SHP77 (cell line): ENCODE data around the gene GOLPH3.
"Not testable (repeated sequence)": the region's sequence is repeated elsewhere in the genome, so short reads cannot be mapped to it uniquely, and the experiment has no call there.

Source experiments
- DNase-seq, 2 experiments: peaks; one replicate each; lab custom pipeline; 2025; lab: John Stamatoyannopoulos, UW

The GOLPH3 gene

DNA sequence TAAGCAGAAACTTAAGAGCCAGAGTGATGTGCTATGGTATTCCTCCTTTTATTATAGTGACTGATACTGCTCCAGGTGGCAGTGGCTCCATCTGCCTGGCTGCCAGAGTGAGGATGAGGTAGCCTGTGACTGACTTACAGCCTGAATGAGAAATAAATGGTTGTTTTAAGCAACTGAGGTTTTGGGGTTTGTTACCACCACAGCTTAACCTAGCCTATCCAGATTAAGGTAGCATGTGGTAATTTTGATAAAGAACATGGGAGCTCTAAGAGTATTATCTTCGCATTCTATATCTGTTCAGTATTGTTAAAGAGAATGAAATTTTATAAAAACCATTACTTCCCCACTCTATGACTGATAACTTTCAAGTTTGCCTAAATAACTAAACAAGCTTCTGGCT is 39.0 kb downstream of the GOLPH3 start:
- no peak for DNase-seq

DNA sequence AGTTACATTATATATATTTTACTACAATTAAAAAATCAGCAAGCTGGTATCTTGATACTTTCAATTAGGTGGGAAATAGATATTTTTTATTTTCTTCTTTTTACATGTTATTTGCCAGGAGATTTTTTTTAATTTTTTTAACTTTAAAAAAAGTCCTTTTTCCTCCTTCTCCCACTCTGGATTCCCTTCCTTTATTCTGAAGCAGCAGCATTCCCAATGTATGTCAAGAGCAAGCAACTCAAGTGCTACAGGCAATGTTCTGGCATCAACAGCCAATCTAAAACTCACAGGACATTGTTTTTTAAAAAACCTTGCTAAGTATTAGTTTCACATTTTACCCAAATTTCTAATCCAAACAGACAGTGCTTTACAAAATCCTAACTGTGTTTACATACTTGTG is 41.4 kb downstream of the GOLPH3 start:
- no peak for DNase-seq

DNA sequence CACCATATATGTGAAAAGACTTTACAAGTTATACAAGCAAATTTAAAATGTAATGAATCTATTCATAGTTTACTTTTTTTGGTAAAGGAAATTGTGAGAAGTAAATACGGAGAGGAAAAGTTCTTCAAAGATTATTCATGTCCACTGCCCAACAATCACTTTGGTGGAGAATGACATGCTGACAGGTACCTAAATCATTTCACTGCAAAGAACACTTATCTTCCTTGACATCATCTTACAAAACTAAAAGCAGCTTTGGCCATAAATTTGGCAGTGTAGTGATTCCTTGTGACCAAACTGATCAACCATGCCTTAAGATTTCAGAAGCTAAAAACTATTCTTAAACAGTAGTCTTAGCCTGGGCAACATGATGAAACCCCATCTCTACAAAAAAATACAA is 42.5 kb downstream of the GOLPH3 start:
- no peak for DNase-seq

DNA sequence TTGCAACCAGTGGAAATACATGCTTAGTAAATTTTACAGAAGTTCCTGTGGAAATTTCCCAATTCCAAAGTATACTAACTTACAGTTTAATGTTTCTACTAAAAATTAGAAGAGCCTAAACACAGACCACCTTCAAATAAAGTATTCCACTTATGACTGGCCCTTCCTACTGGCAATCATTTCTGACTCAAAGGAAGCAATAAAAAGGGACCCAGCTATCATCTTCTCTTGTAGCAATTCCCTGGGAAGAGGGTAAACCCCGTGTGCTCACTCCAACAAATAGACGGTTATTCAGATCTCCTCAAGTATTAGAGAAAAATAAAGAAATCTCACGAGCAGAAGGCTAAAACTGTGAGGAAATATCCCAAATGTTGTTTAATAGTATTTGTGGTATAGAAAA is 43.3 kb downstream of the GOLPH3 start:
- no peak for DNase-seq

DNA sequence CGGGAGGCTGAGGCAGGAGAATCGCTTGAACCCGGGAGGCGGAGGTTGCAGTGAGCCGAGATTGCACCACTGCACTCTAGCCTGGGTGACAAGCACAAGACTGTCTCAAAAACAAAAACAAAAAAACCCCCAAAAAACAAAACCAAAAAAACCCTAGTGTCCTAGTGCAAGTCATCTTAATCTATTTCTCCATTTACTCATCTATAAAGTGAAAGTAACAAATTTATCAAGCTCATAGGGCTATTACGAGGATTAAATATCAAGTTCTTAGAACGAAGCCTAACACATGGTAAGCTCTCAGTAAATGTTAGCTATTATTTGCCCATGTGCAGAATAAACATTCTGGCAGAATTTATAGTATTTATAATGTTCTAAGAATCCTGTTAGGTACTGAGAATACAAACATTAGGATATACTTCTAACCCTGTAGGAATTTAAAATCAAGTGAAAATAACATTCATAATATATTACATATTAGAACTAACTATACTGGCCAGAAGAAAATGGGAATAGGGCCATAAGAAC is 45.0 kb downstream of the GOLPH3 start:
- no peak for DNase-seq

DNA sequence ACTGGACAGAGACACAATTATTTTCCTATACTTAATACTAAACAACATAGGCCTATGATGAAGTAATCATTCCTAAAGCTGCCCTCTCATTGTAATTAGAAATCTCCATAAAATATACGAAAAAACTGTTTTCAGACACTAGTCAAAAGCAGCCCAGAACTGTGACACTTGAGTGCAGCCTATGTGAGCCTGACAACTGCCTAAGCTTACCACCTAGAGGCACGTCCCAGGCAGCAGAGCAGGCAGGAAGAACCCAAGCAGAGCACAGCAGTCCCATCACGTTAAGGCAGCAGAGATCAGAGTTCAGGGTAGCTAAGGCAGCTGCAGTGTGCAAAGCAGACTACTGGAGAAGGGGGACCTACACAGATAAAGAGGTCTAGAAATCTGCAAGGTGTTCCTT is 46.4 kb downstream of the GOLPH3 start:
- no peak for DNase-seq

DNA sequence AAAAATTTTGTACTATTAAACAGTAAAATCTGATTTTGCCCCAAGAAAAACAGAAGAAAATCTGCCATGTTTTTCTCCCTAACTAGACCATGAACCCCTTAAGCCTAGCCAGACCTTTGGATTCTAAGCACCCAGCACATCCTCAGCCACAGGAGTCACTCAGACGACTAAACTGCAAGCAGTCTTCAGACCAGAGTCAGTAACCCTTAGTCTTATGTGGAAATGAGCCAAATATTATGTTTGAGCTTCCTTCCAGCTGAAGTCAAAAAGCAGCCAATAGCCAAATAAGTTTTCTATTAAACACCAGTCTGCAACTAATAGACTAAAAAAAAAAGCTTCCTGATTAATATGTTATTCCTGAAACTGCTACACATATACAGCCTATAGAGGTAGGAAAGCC is 47.4 kb downstream of the GOLPH3 start:
- no peak for DNase-seq

DNA sequence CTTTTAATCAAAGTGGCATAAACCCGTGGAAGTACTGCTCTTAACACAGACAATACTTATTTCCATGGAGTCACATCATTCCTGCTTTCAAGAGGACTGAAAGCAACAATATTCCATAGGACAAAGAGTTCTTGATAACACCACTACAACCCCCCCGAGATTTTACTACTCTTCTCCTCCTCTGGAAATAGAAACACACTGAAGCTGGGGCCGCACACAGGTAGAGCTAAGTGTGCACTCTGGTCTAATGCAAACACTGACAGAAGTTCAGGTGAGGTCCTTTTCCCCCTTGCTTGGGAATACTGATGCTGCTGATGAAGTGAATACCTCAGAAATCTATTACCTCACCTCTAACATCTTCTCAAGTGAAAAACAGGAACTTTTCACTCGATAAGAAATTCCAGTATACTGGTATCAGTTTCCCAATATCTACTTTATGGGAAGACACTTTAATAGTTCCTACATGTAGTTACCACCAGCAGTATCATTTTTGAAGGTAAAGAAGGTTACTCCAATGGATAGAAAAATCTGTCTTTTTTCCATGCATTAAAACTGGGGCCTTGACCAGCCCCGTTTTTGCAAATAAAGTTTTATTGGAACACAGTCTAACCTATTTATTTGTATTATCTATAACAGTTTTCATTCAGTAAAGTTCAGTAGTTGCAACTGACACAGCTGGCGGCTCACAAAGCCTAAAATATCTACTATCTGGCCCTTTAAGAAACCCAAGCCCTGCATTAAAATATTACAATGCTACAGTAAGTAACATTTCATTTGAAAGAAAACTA is 50.0 kb downstream of the GOLPH3 start:
- no peak for DNase-seq

DNA sequence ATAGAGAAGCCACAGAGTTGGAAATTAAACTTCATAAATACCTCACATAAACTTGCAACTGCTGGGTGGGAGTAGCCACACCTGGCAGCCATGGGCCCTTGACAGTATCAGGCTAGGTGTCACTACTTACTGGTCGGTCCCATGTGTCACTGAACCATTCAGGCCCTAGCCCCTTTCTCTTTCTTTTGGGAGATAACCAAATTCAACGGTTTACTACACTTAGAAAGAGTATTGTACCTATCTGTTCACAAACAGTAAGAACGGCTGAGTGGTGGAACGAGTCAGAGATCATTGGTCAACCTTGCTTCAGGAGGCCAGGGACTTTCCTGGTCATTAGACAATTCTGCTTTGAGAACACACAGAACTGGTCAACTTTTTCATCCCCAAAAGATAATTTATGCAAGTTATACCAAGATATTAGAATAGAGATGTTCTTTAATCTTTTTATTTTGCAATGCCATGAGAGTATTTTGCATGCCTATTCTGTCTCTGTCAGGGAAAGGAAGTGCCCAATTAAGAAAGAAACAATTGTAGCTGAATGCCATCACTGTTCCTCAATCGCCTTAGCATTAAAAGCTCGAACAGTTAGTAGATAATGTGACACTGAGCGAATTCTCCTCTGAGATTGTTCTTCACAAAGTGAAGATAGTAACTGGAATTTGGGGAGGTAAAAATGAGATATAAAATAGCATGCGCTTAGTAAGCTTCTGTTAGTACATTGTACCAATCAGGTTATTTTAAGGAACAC is 50.9 kb downstream of the GOLPH3 start:
- no peak for DNase-seq

DNA sequence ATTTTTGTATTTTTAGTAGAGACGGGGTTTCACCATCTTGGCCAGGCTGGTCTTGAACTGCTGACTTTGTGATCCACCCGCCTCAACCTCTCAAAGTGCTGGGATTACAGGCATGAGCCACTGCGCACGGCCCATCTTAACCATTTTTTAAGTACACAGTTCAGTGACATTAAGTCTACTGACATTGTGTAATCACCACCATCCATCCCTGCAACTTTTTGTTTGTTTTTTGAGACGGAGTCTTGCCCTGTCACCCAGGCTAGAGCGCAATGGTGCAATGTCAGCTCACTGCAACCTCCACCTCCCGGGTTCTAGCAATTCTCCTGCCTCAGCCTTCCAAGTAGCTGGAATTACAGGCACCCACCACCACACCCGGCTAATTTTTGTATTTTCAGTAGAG is 55.2 kb downstream of the GOLPH3 start:
- DNase-seq, result not testable (repeated sequence)

DNA sequence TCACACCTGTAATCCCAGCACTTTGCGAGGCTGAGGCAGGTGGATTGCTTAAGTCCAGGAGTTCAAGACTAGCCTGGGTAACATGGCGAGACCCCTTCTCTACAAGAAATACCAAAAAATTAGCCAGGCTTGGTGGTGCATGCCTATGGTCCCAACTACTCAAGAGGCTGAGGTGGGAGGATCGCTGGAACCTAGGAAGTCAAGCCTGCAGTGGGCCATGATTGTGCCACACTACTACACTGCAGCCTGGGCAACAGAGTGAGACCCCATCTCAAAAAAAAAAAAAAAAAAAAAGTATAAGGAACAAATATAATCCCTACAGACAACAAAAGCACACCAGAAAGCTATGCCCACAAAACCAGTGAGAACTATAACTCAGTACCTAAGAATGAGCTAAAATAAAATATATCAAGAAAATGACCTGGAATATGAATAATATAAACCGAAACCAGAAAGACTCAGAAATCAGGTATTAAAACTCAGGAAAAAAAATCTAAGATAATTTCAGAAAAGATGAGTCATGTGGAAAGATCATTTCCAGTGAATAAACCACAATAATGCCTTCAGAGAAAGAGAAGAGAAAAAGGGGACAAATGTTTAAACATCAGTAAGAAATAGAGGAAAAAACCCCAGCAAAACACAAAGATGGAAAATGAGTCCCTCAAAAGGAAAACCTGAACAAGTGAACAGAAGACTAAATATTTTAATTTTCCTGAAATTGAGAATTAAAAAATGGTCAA is 57.4 kb downstream of the GOLPH3 start:
- DNase-seq, result no peak

DNA sequence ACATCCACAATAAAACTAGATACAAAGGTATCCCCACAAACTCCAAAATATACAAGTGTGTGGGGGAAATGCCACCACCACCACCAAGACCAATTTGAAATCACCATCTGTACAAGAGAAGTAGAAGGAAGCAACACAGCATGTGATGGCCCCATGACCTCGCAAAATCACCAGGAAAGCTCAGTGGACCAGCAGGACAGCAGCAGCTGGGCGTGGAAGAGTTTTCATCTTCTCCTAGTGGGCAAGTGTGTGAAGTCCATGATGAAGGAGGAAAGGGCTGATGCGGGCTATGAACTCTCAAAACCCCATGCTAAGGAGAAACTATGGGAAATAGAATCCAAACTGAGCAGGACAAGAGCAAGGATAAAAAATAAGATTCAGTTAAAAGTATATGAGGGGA is 58.1 kb downstream of the GOLPH3 start:
- no peak for DNase-seq

DNA sequence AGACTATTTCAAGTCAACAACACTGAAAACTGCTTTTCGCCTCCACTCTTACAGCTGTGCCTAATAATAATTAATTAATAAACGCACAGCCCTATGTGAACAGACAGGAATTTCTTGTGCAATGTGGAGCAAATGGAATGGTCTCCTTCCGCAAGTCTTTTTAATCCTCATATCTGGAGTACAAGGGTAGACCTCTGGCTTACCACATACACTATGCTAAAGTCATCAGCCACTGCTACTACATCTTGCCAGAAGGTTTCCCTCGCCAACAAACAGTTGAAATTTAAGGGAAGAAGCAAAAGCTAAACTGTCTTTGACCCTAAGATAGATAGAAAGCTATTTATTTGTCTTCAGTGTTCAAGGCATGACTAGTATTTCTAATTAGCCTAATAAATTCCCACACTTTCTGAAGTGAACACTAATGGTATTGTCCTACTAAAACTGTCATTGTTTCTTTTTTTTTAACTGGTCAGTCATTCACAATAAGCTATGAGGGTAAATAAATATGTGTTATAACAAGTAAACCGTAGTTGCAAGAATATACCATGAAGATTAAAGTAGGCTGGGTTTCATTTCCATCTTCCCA is 63.9 kb downstream of the GOLPH3 start:
- DNase-seq, result no peak

DNA sequence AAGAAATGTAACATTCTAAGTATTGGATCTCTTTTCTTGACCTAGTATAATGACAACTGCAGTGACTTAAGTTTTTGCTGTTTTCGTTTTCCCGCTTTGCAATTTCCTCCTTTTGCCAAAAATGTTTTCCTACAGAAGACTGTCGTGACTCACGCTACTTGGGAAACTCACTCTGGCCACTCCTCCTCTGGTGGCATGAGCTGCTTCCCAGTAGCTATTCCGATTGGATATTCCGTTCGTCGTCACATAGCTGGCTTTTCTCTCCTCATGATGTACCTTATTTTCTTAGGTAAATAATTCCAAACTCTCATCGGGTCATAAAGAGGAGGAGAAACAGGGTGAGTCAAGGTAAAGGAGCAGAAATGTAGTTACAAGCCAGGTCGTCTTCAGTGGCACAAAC is 64.9 kb downstream of the GOLPH3 start:
- DNase-seq, result no peak

DNA sequence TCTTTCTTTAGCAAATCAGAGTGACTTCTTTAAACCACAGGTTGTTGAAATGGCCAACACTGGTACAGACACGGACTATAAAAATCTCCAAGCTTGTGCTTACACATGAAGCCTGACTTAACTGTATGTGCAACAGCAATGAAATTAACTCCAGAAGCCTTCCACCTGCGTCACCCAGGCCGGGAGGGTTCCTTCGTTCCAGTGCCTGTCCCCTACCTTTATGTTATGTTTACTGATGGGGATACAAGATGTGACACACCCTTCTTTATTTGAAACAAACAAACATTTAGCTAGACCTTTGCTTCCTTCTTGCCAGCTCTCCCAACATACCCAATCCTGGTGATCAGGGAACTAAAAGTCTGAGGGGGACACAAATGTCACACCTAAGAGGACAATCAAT is 66.0 kb downstream of the GOLPH3 start:
- no peak for DNase-seq

DNA sequence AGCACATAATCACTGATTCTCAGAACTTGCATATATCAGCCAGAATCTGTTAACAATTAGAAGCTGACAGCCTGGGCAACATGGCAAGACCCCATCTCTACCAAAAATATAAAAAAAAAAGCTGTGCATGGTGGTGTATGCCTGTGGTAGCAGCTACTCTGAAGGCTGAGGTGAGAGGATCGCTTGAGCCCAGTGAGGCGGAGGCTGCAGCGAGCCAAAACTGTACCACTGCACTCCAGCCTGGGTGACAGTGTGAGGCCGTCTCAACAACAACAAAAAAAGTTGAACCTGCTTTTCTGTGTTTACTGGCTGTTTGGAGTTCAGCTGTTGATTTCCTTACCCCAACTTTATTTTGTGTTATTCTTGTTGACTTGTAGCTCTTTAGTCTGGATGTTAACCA is 66.8 kb downstream of the GOLPH3 start:
- DNase-seq, result no peak

DNA sequence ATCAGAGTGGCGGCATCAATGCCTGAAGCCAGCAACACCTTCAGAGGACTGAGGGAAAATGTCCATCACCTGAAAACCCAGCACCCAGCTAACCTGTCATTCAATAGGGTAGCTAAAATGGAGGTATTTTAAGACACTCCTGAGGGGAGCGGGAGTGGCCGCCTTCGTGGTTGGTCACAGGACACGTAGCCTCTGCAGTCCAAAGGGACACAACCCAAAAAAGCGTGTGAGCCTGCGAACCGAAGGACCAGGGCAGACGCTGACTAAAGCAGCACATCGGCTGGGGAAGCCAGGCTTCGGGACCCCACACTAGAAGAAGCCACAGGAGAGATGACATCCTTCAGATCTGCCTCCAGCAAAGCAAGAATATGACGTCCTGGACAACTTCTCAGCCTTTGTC is 70.6 kb downstream of the GOLPH3 start:
- DNase-seq, result no peak

DNA sequence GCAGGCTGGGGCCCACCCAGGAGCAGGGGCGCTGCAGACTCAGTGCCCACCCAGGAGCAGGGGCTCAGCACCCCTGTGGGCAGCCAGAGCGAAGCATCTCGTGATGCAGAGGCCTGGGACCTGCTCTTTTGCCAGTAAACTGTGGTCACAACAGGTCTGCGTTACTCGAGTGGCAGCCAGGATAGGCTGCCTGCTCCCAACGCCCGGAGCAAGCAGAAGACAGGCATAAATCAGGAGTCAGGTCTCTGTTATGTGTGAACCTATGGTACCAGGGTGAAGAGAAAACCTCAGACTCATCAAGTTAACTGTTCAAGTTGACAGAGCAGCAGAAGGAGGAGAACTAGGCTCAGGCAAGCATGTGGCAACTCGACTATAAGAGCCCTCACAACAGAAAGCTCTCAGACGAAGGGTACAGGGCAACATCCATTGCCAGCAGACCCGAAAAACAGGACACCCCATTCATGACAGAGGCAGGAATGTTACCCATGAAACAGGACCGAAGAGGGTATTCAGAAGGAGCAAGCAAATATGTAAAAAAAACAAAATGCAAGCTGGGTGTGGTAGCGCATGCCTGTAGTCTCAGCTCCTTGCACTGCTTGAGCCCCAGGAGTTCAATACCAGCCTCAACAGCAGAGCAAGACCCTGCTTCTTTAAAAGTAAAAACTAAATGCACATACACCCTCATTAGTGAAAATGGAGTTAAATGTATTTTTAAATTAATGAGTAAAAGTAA is 71.7 kb downstream of the GOLPH3 start:
- DNase-seq, result no peak

DNA sequence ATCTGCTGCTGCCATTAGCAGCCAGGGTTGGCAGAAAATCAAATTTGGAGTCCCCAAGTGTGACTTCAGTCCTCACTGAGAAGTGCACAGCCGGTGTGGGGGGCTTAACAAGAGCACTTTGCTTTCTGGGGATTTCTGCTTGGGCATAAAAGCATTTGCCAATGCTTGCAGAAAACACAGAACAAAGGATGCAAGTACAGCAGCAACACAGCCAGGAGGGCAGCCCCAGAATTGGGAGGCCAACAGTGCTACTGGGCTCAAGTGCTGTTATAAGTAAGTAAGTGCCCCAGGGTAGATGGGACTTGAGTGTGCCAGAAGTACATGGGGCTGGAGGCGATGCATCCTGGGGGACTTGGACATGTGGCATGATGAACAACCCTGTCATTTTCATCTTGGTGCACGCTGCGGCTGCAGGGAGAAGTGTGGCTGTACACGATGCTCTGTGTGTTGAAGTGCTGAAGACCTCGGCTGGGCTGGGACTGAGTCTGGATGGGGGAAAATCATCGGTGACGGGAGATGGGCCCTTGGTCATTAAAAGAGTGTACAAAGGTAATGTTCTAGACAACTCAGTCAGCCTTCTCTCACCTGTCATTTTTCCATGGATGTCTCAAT is 73.3 kb downstream of the GOLPH3 start:
- no peak for DNase-seq

DNA sequence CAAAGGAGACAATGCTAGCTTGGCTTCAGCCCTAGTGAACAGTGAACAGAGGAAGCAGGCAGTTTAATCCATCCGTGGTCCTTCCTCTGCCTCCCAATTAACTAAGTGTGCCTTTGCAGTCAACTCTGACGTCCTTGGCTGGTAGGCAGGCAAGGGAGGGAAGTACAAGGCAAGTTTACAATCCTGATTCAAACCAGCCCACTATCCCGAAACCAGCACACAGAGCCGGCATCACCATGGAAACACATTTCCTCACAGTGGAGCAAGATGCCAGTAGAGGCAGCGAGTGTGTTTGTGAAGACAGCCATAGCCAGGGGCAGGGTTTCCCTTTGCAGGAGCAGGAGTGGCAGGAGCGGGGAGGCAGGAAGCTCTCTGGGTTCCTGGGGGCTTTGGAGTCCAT is 73.9 kb downstream of the GOLPH3 start:
- DNase-seq, result no peak

DNA sequence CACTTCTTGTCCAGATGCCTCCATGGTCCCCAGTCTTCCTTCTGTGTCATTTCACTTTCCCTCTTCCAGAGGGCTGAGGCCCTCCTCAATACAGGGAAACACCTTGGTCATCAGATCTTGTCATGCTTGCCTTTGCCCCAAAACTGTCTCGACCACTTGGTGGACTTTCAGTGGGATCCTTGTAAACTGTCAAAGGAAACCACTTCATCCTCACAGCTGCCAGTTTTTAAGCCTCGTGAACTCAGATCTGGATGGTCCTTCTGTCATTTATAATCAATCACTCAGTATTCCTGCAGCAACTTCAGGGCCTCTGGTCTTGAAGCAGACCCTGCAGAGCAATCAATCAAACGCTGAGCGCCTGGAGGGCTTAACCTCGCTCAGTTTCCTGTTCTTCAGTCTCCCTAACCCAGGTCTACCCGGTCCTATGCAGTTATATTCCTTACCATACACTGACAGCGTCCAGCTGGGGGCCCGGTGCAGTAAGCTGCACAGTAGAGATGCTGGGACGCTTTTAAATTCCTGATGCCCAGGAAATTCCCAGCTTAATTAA is 74.6 kb downstream of the GOLPH3 start:
- no peak for DNase-seq
